ENCODE results near the gene TTLL9. TPM values are rescaled to one million over a fixed set of nuclear protein-coding genes. Genes with fewer than 3 reads are reported as not detected.

Gene TTLL9
- total RNA-seq, 1 donor from 2014 or later: 2.4 TPM

- no peak for DNase-seq (ENCODE audit: low spot score, unreplicated experiment)
- Mint-ChIP-seq H3K4me1 (ENCODE audit: low read depth) (no peaks in the 10 kb centered on the region), H3K36me3 (ENCODE audit: insufficient read depth) (no peaks in the 10 kb centered on the region), H3K4me3 (ENCODE audit: low read depth) (no peak overlapping the region), H3K9me3 (ENCODE audit: low read depth) (no peaks in the 10 kb centered on the region), H3K27ac (no peak overlapping the region), H3K27me3 (peaks cover 12% of the 10 kb centered on the region)
- no peak for TF ChIP-seq CTCF (IDR thresholded peaks at IDR 0.05; ENCODE audit: unreplicated experiment)
Observed at GRCh38 chr20:31933698-31934097, 63.3 kb downstream of the TTLL9 start.

- no peak for TF ChIP-seq CTCF (IDR thresholded peaks at IDR 0.05; ENCODE audit: unreplicated experiment)
- no peak overlapping the region for H3K27ac Mint-ChIP-seq
- H3K4me3 Mint-ChIP-seq (ENCODE audit: low read depth): no peak overlapping the region
- H3K4me1 Mint-ChIP-seq (ENCODE audit: low read depth): no peaks in the 10 kb centered on the region
- peaks cover 12% of the 10 kb centered on the region for H3K27me3 Mint-ChIP-seq
- H3K9me3 Mint-ChIP-seq (ENCODE audit: low read depth): no peaks in the 10 kb centered on the region
- DNase-seq (ENCODE audit: low spot score, unreplicated experiment): no peak
- H3K36me3 Mint-ChIP-seq (ENCODE audit: insufficient read depth): no peaks in the 10 kb centered on the region
Observed at GRCh38 chr20:31934491-31934890, 64.1 kb downstream of the TTLL9 start.

- peak; percentile 34 for TF ChIP-seq CTCF (IDR thresholded peaks at IDR 0.05; ENCODE audit: unreplicated experiment)
- no peak for DNase-seq (ENCODE audit: low spot score, unreplicated experiment)
- Mint-ChIP-seq H3K36me3 (ENCODE audit: insufficient read depth) (no peaks in the 10 kb centered on the region), H3K27me3 (peaks cover 12% of the 10 kb centered on the region), H3K4me1 (ENCODE audit: low read depth) (no peaks in the 10 kb centered on the region), H3K9me3 (ENCODE audit: low read depth) (no peaks in the 10 kb centered on the region), H3K4me3 (ENCODE audit: low read depth) (no peak overlapping the region), H3K27ac (no peak overlapping the region)
Observed at GRCh38 chr20:31934968-31935764, 64.7 kb downstream of the TTLL9 start.

DNA sequence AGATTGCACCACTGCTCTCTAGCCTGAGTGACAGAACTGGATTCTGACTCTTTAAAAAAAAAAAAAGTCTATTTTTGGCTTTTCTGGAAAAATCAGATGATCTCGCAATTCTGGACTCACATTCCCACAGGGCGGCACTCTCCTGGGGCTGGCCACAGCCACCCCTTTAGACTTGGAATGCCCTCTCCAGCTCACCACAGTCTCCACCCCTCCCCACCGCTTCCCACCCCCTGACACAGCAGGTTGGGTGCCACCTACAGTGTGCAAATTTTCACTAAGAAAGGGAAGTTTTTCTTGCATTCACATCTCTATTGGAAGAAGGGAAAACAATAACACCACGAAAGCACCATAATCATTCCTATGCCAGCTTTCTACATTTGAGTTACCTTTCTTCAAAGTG lies 66.0 kb downstream of the TTLL9 start:
- Mint-ChIP-seq H3K36me3 (ENCODE audit: insufficient read depth) (no peaks in the 10 kb centered on the region), H3K4me3 (ENCODE audit: low read depth) (no peak overlapping the region), H3K27ac (no peak overlapping the region), H3K27me3 (peaks cover 3% of the 10 kb centered on the region), H3K9me3 (ENCODE audit: low read depth) (no peaks in the 10 kb centered on the region), H3K4me1 (ENCODE audit: low read depth) (no peaks in the 10 kb centered on the region)
- DNase-seq (ENCODE audit: low spot score, unreplicated experiment): no peak
- no peak for TF ChIP-seq CTCF (IDR thresholded peaks at IDR 0.05; ENCODE audit: unreplicated experiment)

GRCh38 chr20:31937820-31938219 lies 67.4 kb downstream of the TTLL9 start:
- Mint-ChIP-seq H3K4me1 (ENCODE audit: low read depth) (no peaks in the 10 kb centered on the region), H3K36me3 (ENCODE audit: insufficient read depth) (peaks cover 2% of the 10 kb centered on the region), H3K9me3 (ENCODE audit: low read depth) (no peaks in the 10 kb centered on the region), H3K27ac (no peak overlapping the region), H3K4me3 (ENCODE audit: low read depth) (no peak overlapping the region), H3K27me3 (no peaks in the 10 kb centered on the region)
- DNase-seq (ENCODE audit: low spot score, unreplicated experiment): no peak
- no peak for TF ChIP-seq CTCF (IDR thresholded peaks at IDR 0.05; ENCODE audit: unreplicated experiment)
